Brain microvascular endothelial cell (primary cell): ENCODE data around the gene ONECUT3.

Experiments used
- DNase-seq: peaks from one replicate; pipeline ENCODE4 v3.0.0-alpha.2; 2020
- H3K27ac ChIP-seq: fragments of 250-450 bp; sonication (Bioruptor Pico); 2 replicates; pipeline ENCODE4 v1.5.1; 2020; ENCODE audit warnings: mild to moderate bottlenecking, moderate library complexity
- H3K27me3 ChIP-seq: fragments of 250-450 bp; sonication (Bioruptor Pico); replicated peaks from 2 replicates; pipeline ENCODE4 v1.5.1; 2020; ENCODE audit warnings: mild to moderate bottlenecking
- H3K36me3 ChIP-seq: fragments of 250-450 bp; sonication (Bioruptor Pico); replicated peaks from 2 replicates; pipeline ENCODE4 v1.5.1; 2020; ENCODE audit warnings: mild to moderate bottlenecking
- H3K4me3 ChIP-seq: 2 replicates; pipeline ENCODE4 v1.5.1; 2011; ENCODE audit warnings: low read depth, mild to moderate bottlenecking, control low read depth, low read length, moderate library complexity
- CTCF ChIP-seq: IDR thresholded peaks from 2 replicates; pipeline ENCODE4 v1.5.1; 2011; ENCODE audit warnings: low read depth, mild to moderate bottlenecking, moderate library complexity, low read length, control low read depth, inconsistent platforms; ENCODE audit errors: missing control alignments
- in situ Hi-C: cut with HindIII; loops from 2 replicates; pipeline ENCODE4 v1.10.0; 2017; ENCODE audit warnings: low sequenced_read_pairs, low pct_ligation_motif_present

The ONECUT3 gene

GRCh38 chr19:1814391-1814790 lies 61.1 kb downstream of the ONECUT3 start:
- Histone ChIP-seq H3K27me3 (no peaks in the 10 kb centered on the region), H3K27ac (no peak overlapping the region), H3K36me3 (peaks cover 38% of the 10 kb centered on the region), H3K4me3 (no peak overlapping the region)
- DNase-seq, result no peak
- in situ Hi-C loops, result no loop called here
- no peak for TF ChIP-seq CTCF

GRCh38 chr19:1814833-1815604 lies 61.7 kb downstream of the ONECUT3 start:
- TF ChIP-seq CTCF, result no peak
- DNase-seq, result no peak
- in situ Hi-C loops, result no loop called here
- Histone ChIP-seq H3K36me3 (peaks cover 44% of the 10 kb centered on the region), H3K4me3 (no peak overlapping the region), H3K27ac (no peak overlapping the region), H3K27me3 (no peaks in the 10 kb centered on the region)

GRCh38 chr19:1815605-1816529 lies 62.6 kb downstream of the ONECUT3 start:
- Histone ChIP-seq H3K36me3 (peaks cover 47% of the 10 kb centered on the region), H3K4me3 (no peak overlapping the region), H3K27ac (no peak overlapping the region), H3K27me3 (no peaks in the 10 kb centered on the region)
- no peak for DNase-seq
- TF ChIP-seq CTCF, result no peak
- in situ Hi-C loops, result no loop called here

GRCh38 chr19:1816530-1817298 lies 63.4 kb downstream of the ONECUT3 start:
- TF ChIP-seq CTCF, result no peak
- H3K27me3 ChIP-seq, result no peaks in the 10 kb centered on the region
- in situ Hi-C loops, result no loop called here
- H3K4me3 ChIP-seq, result no peak overlapping the region
- no peak overlapping the region for H3K27ac ChIP-seq
- H3K36me3 ChIP-seq, result peaks cover 53% of the 10 kb centered on the region
- no peak for DNase-seq

- no peak overlapping the region for H3K4me3 ChIP-seq
- TF ChIP-seq CTCF, result no peak
- no peak for DNase-seq
- no peaks in the 10 kb centered on the region for H3K27me3 ChIP-seq
- peaks cover 62% of the 10 kb centered on the region for H3K36me3 ChIP-seq
- H3K27ac ChIP-seq, result no peak overlapping the region
- in situ Hi-C loops, result no loop called here
Measured at GRCh38 chr19:1817553-1818179, 64.4 kb downstream of the ONECUT3 start.
